Measurements from ENCODE around the gene SERPINI1.

DNA sequence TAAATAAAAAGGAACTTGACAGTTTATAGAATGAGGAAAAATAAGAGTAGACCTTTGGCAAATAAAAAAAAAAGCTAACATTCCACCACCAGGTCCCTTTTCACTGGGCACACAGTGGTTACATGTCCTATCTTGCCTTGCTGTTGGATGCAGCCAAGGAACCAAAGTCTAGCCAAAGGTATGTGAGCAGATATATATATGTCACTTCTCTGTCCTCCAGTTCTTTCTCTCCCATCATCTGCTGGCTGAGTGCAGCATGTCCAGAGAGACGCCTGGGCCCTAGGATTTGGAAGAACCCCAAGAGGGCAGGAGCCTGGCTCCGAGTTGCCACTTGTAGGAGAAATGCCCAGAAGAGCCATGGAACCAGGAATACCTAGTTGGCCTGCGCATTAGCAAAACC, 104.7 kb downstream of the SERPINI1 start:
- TF ChIP-seq CREM (CRISPR knock-in tag; IDR thresholded peaks at IDR 0.05) (no peak), NR3C1 (CRISPR knock-in tag; conservative IDR thresholded peaks at IDR 0.05; ENCODE audit: low read depth) (no peak)
